Subcutaneous abdominal adipose tissue (tissue), 5 donors: ENCODE data around the gene TMEM270.
"Not testable (repeated sequence)": the region's sequence is repeated elsewhere in the genome, so short reads cannot be mapped to it uniquely, and the experiment has no call there.

ENCODE experiments used
- H3K27ac ChIP-seq: one replicate; pipeline ENCODE4 v1.7.0; 2013; ENCODE audit warnings: low read depth, mild to moderate bottlenecking, inconsistent platforms, low read length, moderate library complexity
- H3K27me3 ChIP-seq, 5 donors: one replicate each; pipeline ENCODE4 v1.7.0; 2013; ENCODE audit warnings: low read length in 5 of 5, inconsistent platforms in 1 of 5; ENCODE audit not compliant: control insufficient read depth in 5 of 5, insufficient read depth in 4 of 5
- H3K36me3 ChIP-seq, 5 donors: one replicate each; pipeline ENCODE4 v1.7.0; 2013; ENCODE audit warnings: low read length in 5 of 5; ENCODE audit not compliant: control insufficient read depth in 5 of 5, insufficient read depth in 5 of 5
- H3K4me1 ChIP-seq, 5 donors: one replicate each; pipeline ENCODE4 v1.7.0; 2013; ENCODE audit warnings: low read length in 5 of 5, mild to moderate bottlenecking in 3 of 5, moderate library complexity in 1 of 5; ENCODE audit not compliant: control insufficient read depth in 5 of 5, insufficient read depth in 5 of 5
- H3K4me3 ChIP-seq, 5 donors: one replicate each; pipeline ENCODE4 v1.7.0; 2013; ENCODE audit warnings: low read length in 5 of 5, low read depth in 1 of 5
- H3K9ac ChIP-seq, 5 donors: one replicate each; pipeline ENCODE4 v1.7.0; 2013; ENCODE audit warnings: low read length in 5 of 5, mild to moderate bottlenecking in 4 of 5, moderate library complexity in 3 of 5
- H3K9me3 ChIP-seq, 5 donors: one replicate each; pipeline ENCODE4 v1.7.0; 2013; ENCODE audit warnings: low read length in 5 of 5; ENCODE audit not compliant: control insufficient read depth in 5 of 5
- donor health status: healthy.
- donor health status: healthy.
- donor health status: healthy.
- donor health status: healthy.
- donor health status: healthy.

TMEM270 gene

GRCh38 chr7:73831834-73832651, 28.9 kb upstream of the TMEM270 start:
- Histone ChIP-seq H3K4me3 (peak overlapping the region in 2 of 5 donors; percentile 4 to 16), H3K36me3 (no peaks in the 10 kb centered on the region), H3K4me1 (peaks cover 4 to 53% (median 31%) of the 10 kb centered on the region in 5 donors), H3K9me3 (no peaks in the 10 kb centered on the region), H3K27me3 (peaks cover 0 to 2% (median 0%) of the 10 kb centered on the region in 5 donors), H3K9ac (peak overlapping the region in 3 of 5 donors; percentile 1 to 62 (median 6)), H3K27ac (no peak overlapping the region)

- Histone ChIP-seq H3K27me3 (peaks cover 0 to 2% (median 0%) of the 10 kb centered on the region in 5 donors), H3K9me3 (no peaks in the 10 kb centered on the region), H3K27ac (no peak overlapping the region), H3K4me3 (no peak overlapping the region), H3K36me3 (no peaks in the 10 kb centered on the region), H3K4me1 (peaks cover 2 to 45% (median 26%) of the 10 kb centered on the region in 5 donors), H3K9ac (no peak overlapping the region)
Measured at GRCh38 chr7:73832806-73833205, 28.2 kb upstream of the TMEM270 start.

- no peak overlapping the region for H3K4me3 ChIP-seq
- no peaks in the 10 kb centered on the region for H3K9me3 ChIP-seq
- peaks cover 2 to 40% (median 21%) of the 10 kb centered on the region in 5 donors for H3K4me1 ChIP-seq
- H3K27ac ChIP-seq = no peak overlapping the region
- no peak overlapping the region for H3K9ac ChIP-seq
- peaks cover 0 to 3% (median 0%) of the 10 kb centered on the region in 5 donors for H3K27me3 ChIP-seq
- no peaks in the 10 kb centered on the region for H3K36me3 ChIP-seq
Measured at GRCh38 chr7:73833251-73833919, 27.6 kb upstream of the TMEM270 start.

GRCh38 chr7:73834626-73835191, 26.2 kb upstream of the TMEM270 start:
- H3K4me1 ChIP-seq = peaks cover 2 to 30% (median 16%) of the 10 kb centered on the region in 5 donors
- H3K27me3 ChIP-seq = peaks cover 0 to 4% (median 0%) of the 10 kb centered on the region in 5 donors
- H3K9ac ChIP-seq = no peak overlapping the region
- H3K27ac ChIP-seq = no peak overlapping the region
- no peaks in the 10 kb centered on the region for H3K9me3 ChIP-seq
- H3K36me3 ChIP-seq = no peaks in the 10 kb centered on the region
- no peak overlapping the region for H3K4me3 ChIP-seq

- not testable (repeated sequence) for H3K27ac ChIP-seq, H3K36me3 ChIP-seq, H3K4me3 ChIP-seq, H3K9ac ChIP-seq, H3K9me3 ChIP-seq, H3K27me3 ChIP-seq
- H3K4me1 ChIP-seq = peaks cover 0 to 25% (median 14%) of the 10 kb centered on the region in 5 donors
Measured at GRCh38 chr7:73837167-73837566, 23.8 kb upstream of the TMEM270 start.

- Histone ChIP-seq H3K27ac (no peak overlapping the region), H3K9me3 (no peaks in the 10 kb centered on the region)
Measured at GRCh38 chr7:73838642-73839041, 22.3 kb upstream of the TMEM270 start.

GRCh38 chr7:73839290-73839689, 21.7 kb upstream of the TMEM270 start:
- no peaks in the 10 kb centered on the region for H3K36me3 ChIP-seq
- H3K4me3 ChIP-seq = no peak overlapping the region
- H3K9ac ChIP-seq = no peak overlapping the region
- no peak overlapping the region for H3K27ac ChIP-seq
- H3K4me1 ChIP-seq = peaks cover 0 to 28% (median 23%) of the 10 kb centered on the region in 5 donors
- no peaks in the 10 kb centered on the region for H3K9me3 ChIP-seq
- H3K27me3 ChIP-seq = peaks cover 0 to 4% (median 0%) of the 10 kb centered on the region in 5 donors

More at GRCh38 chr7:73838642-73839041, 22.3 kb upstream of the TMEM270 start:
- H3K4me1 ChIP-seq = peaks cover 0 to 23% (median 18%) of the 10 kb centered on the region in 5 donors
- no peak overlapping the region for H3K4me3 ChIP-seq
- H3K36me3 ChIP-seq = no peaks in the 10 kb centered on the region
- H3K9ac ChIP-seq = no peak overlapping the region
- H3K27me3 ChIP-seq = peaks cover 0 to 4% (median 0%) of the 10 kb centered on the region in 5 donors

GRCh38 chr7:73839743-73840714, 20.9 kb upstream of the TMEM270 start:
- H3K36me3 ChIP-seq = no peaks in the 10 kb centered on the region
- peaks cover 0 to 4% (median 0%) of the 10 kb centered on the region in 5 donors for H3K27me3 ChIP-seq
- no peak overlapping the region for H3K9ac ChIP-seq
- H3K4me1 ChIP-seq = peaks cover 0 to 32% (median 23%) of the 10 kb centered on the region in 5 donors
- H3K9me3 ChIP-seq = no peaks in the 10 kb centered on the region
- H3K27ac ChIP-seq = no peak overlapping the region
- H3K4me3 ChIP-seq = no peak overlapping the region

- Histone ChIP-seq H3K4me1 (peaks cover 0 to 35% (median 23%) of the 10 kb centered on the region in 5 donors), H3K27me3 (peaks cover 0 to 4% (median 0%) of the 10 kb centered on the region in 5 donors), H3K9ac (no peak overlapping the region), H3K36me3 (no peaks in the 10 kb centered on the region), H3K27ac (no peak overlapping the region), H3K4me3 (no peak overlapping the region), H3K9me3 (no peaks in the 10 kb centered on the region)
Measured at GRCh38 chr7:73840715-73841379, 20.1 kb upstream of the TMEM270 start.
